HepG2 (cell line): Measurements from ENCODE around the gene ANKRD22. TPM values are rescaled to one million over a fixed set of nuclear protein-coding genes. Genes with fewer than 3 reads are reported as not detected.

ENCODE experiments used
- ATAC-seq: fragments of 200-7000 bp; cut with Tn5 transposase; 3 replicates; pipeline ENCODE4 v1.9.1; 2020; ENCODE audit warnings: mild to moderate bottlenecking, moderate library complexity
- BruUV-seq: library from RNA; stranded (reverse); fragments of 400-500 nt; replicated peaks from 2 replicates; lab custom pipeline; 2021; lab: Mats Ljungman, UMichigan
- CTCF ChIA-PET: fragments of 300-600 bp; formaldehyde crosslinking; extraction: SDS; loops from one replicate; lab custom pipeline; 2021; ENCODE audit warnings: low total read pairs, inconsistent platforms, low intra/inter-chr PET ratio; lab: Yijun Ruan, JAX
- POLR2A ChIA-PET: fragments of 350-600 bp; sonication (Branson Sonifier 250); formaldehyde crosslinking; loops from one replicate; lab custom pipeline; 2020; ENCODE audit warnings: antibody characterized with exemption, inconsistent platforms; lab: Yijun Ruan, JAX
- DNase-seq: peaks from one replicate; pipeline ENCODE4 v3.0.0-alpha.2; 2015; ENCODE audit warnings: low spot score
- FAIRE-seq: peaks from 3 replicates; lab custom pipeline; 2011; peaks lifted over from hg19 to GRCh38; lab: Jason Lieb, UNC
- H2AFZ ChIP-seq: one replicate; pipeline ENCODE4 v1.6.1; 2011; ENCODE audit warnings: low read length, inconsistent platforms
- H3K27ac ChIP-seq: fragments of 300-600 bp; 3 replicates; pipeline ENCODE4 v1.8.0; 2011; ENCODE audit warnings: mixed run types, mild to moderate bottlenecking, mixed read lengths, low read length, inconsistent platforms; ENCODE audit not compliant: insufficient read depth; ENCODE audit errors: extremely low read length
- H3K27me3 ChIP-seq, 2 experiments: fragments of 200-600 bp in 1 of 2; 2 replicates in 1 of 2; 3 replicates in 1 of 2; pipeline versions ENCODE4 v1.6.0 to v1.8.0; 2011; ENCODE audit warnings: low read length in 2 of 2, mild to moderate bottlenecking in 2 of 2, moderate library complexity in 2 of 2, inconsistent platforms in 1 of 2; ENCODE audit not compliant: insufficient read depth in 2 of 2, control insufficient read depth in 1 of 2
- H3K36me3 ChIP-seq, 2 experiments: fragments of 200-600 bp in 1 of 2; replicated peaks in 1 of 2; 2 replicates in 1 of 2; 3 replicates in 1 of 2; pipeline versions ENCODE4 v1.5.1 to v1.8.0; 2011; ENCODE audit warnings: low read length in 2 of 2, inconsistent platforms in 1 of 2; ENCODE audit not compliant: insufficient read depth in 2 of 2, control insufficient read depth in 1 of 2
- H3K4me1 ChIP-seq: 2 replicates; pipeline ENCODE4 v1.5.1; 2012; ENCODE audit warnings: low read length, inconsistent platforms; ENCODE audit not compliant: insufficient read depth
- H3K4me2 ChIP-seq: 2 replicates; pipeline ENCODE4 v1.6.0; 2011; ENCODE audit warnings: low read depth, low read length, inconsistent platforms
- H3K4me3 ChIP-seq, 3 experiments: fragments of 200-600 bp in 1 of 3; sonication (generic), shearing (Covaris generic) in 1 of 3; replicated peaks in 1 of 3; 2 replicates each; pipeline ENCODE4 v1.5.1; 2011 to 2016; ENCODE audit warnings: low read length in 3 of 3, inconsistent platforms in 2 of 3, low read depth in 2 of 3, mild to moderate bottlenecking in 2 of 3, control low read depth in 1 of 3, mixed read lengths in 1 of 3; ENCODE audit not compliant: insufficient read depth in 1 of 3
- H3K79me2 ChIP-seq: one replicate; pipeline ENCODE4 v1.6.1; 2011; ENCODE audit warnings: low read length, inconsistent platforms; ENCODE audit not compliant: insufficient read depth
- H3K9ac ChIP-seq: 2 replicates; pipeline ENCODE4 v1.6.0; 2011; ENCODE audit warnings: mild to moderate bottlenecking, low read depth, low read length, inconsistent platforms; ENCODE audit not compliant: insufficient read depth
- H3K9me3 ChIP-seq: 2 replicates; pipeline ENCODE4 v1.5.1; 2012; ENCODE audit warnings: mild to moderate bottlenecking, low read length
- H4K20me1 ChIP-seq: 2 replicates; pipeline ENCODE4 v1.6.0; 2011; ENCODE audit warnings: inconsistent platforms, mild to moderate bottlenecking, low read length, moderate library complexity; ENCODE audit not compliant: insufficient read depth
- ISX ChIP-seq: sonication (generic); formaldehyde crosslinking; conservative IDR thresholded peaks from 2 replicates; pipeline ENCODE4 v1.5.0; 2020; ENCODE audit warnings: missing genetic modification reagents
- MZF1 ChIP-seq: sonication (generic); formaldehyde crosslinking; IDR thresholded peaks from 2 replicates; pipeline ENCODE4 v1.8.1; 2023; ENCODE audit warnings: mild to moderate bottlenecking, missing genetic modification reagents, borderline replicate concordance
- PTBP1 ChIP-seq: fragments of 200-400 bp; formaldehyde crosslinking; IDR thresholded peaks from 2 replicates; pipeline ENCODE4 v1.6.1; 2018; ENCODE audit warnings: low read length, low read depth; ENCODE audit not compliant: poor library complexity, severe bottlenecking
- ZNF263 ChIP-seq: sonication (generic); formaldehyde crosslinking; IDR thresholded peaks from 2 replicates; pipeline ENCODE4 v1.4.0; 2020; ENCODE audit warnings: missing genetic modification reagents
- ZNF382 ChIP-seq: sonication (generic); formaldehyde crosslinking; IDR thresholded peaks from 2 replicates; pipeline ENCODE4 v1.5.0; 2020; ENCODE audit warnings: missing genetic modification reagents, mild to moderate bottlenecking, borderline replicate concordance
- ZNF552 ChIP-seq: sonication (generic); formaldehyde crosslinking; IDR thresholded peaks from 2 replicates; pipeline ENCODE4 v1.9.0; 2022; ENCODE audit warnings: missing genetic modification reagents, mild to moderate bottlenecking, borderline replicate concordance
- ZNF589 ChIP-seq: sonication (generic); formaldehyde crosslinking; conservative IDR thresholded peaks from 2 replicates; pipeline ENCODE4 v1.8.0; 2022; ENCODE audit warnings: mild to moderate bottlenecking, moderate library complexity, missing genetic modification reagents
- ZNF878 ChIP-seq: sonication (generic); formaldehyde crosslinking; IDR thresholded peaks from 2 replicates; pipeline ENCODE4 v1.8.1; 2023; ENCODE audit warnings: mild to moderate bottlenecking, missing genetic modification reagents, moderate library complexity
- ZSCAN20 ChIP-seq: sonication (generic); formaldehyde crosslinking; IDR thresholded peaks from 2 replicates; pipeline ENCODE4 v1.4.0; 2020; ENCODE audit warnings: missing genetic modification reagents, mild to moderate bottlenecking, borderline replicate concordance
- WGBS: methylation state at CpG from one replicate; pipeline ENCODE4 v1.1.6; 2017; ENCODE audit warnings: low lambda C conversion rate; 5-methylcytosine and 5-hydroxymethylcytosine counted together
- in situ Hi-C: cut with HindIII; loops from 2 replicates; pipeline ENCODE4 v1.10.0; 2017; ENCODE audit warnings: low pct_unique_long_range_greater_than_20kb; ENCODE audit not compliant: extremely low pct_ligation_motif_present
- intact Hi-C: fragments of 100-400 bp; cut with micrococcal nuclease; formaldehyde crosslinking; loops from one replicate; pipeline ENCODE4 v1.10.0; 2022; ENCODE audit not compliant: unreplicated experiment
- polyA plus RNA-seq, 8 experiments: library from polyadenylated mRNA; depleted of rRNA in 3 of 8; stranded (reverse) in 7 of 8; unstranded in 1 of 8; fragments of >200 nt; fragmentation: Illumina TruSeq in 4 of 8; extraction: Trizol in 4 of 8; gene quantifications; 2 replicates each; pipeline versions ENCODE4 v1.2.1 to v1.2.3, GENCODE V29; 2011 to 2016; ENCODE audit warnings: low read depth in 4 of 8, missing spikeins in 1 of 8, mixed read lengths in 1 of 8; ENCODE audit not compliant: insufficient read depth in 1 of 8
- total RNA-seq, 5 experiments: library from RNA; depleted of rRNA; stranded (reverse); fragments of >200 nt; fragmentation: Illumina TruSeq; extraction: Trizol; gene quantifications; 2 replicates each; pipeline ENCODE4 v1.2.3, GENCODE V29; 2016; ENCODE audit warnings: low read depth in 1 of 5
- TF ChIP-seq, protein P1 (sequence below): sonication (generic); formaldehyde crosslinking; IDR thresholded peaks from 2 replicates; pipeline ENCODE4 v1.5.0; 2020; ENCODE audit warnings: mild to moderate bottlenecking, missing genetic modification reagents
- TF ChIP-seq, protein P2 (sequence below): IDR thresholded peaks from 2 replicates; pipeline ENCODE4 v1.6.1; 2016; ENCODE audit warnings: low read depth, control low read depth
- TF ChIP-seq, protein P3 (sequence below): sonication (generic); formaldehyde crosslinking; IDR thresholded peaks from 2 replicates; pipeline ENCODE4 v1.4.0; 2020; ENCODE audit warnings: mild to moderate bottlenecking, missing genetic modification reagents

ANKRD22 gene
- total and polyA plus RNA-seq, 2 of the 13 experiments (the other 11 are each of a cell fraction or from before 2014, with no cell fraction given): not detected

DNA sequence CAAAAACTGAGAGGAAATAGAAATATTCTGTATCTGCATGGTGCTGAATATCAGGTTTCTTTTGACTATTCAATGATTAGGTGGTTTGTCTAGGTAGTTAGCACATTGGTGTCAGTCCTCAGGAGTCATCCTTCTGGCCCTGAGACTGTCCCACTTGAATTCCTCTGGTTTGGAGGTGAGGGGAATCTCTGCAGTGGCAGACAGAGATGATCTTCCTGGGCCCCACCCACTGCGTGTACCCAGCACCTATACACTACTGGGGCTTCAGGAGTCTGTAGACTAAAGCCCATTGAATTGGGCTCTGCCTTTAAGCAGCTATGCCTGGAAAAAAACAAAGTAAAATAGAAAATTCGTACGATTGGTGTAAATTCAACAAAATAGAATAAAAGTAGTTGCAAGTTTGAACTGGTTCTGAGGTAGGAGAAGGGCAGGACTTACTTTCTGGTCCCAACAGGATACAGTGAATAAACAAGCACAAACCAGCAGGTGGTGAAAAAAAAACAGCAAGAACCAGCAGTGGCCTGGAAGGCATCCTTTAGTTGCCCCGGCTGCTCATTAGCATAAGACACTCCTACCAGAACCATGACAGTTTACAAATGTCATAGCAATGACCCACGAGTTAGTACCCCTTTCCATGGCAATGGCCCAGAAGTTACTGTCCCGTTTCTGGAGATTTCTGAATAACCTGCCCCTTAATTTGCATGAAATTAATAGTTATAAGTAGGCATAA, 47.4 kb downstream of the ANKRD22 start (continued):
- TF ChIP-seq, protein P1, sequence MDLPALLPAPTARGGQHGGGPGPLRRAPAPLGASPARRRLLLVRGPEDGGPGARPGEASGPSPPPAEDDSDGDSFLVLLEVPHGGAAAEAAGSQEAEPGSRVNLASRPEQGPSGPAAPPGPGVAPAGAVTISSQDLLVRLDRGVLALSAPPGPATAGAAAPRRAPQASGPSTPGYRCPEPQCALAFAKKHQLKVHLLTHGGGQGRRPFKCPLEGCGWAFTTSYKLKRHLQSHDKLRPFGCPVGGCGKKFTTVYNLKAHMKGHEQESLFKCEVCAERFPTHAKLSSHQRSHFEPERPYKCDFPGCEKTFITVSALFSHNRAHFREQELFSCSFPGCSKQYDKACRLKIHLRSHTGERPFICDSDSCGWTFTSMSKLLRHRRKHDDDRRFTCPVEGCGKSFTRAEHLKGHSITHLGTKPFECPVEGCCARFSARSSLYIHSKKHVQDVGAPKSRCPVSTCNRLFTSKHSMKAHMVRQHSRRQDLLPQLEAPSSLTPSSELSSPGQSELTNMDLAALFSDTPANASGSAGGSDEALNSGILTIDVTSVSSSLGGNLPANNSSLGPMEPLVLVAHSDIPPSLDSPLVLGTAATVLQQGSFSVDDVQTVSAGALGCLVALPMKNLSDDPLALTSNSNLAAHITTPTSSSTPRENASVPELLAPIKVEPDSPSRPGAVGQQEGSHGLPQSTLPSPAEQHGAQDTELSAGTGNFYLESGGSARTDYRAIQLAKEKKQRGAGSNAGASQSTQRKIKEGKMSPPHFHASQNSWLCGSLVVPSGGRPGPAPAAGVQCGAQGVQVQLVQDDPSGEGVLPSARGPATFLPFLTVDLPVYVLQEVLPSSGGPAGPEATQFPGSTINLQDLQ (CRISPR knock-in tag): no peak
- TF ChIP-seq MZF1 (CRISPR knock-in tag) (no peak), ZNF552 (CRISPR knock-in tag) (no peak)
- TF ChIP-seq, all 625 proteins: peak for 0

DNA sequence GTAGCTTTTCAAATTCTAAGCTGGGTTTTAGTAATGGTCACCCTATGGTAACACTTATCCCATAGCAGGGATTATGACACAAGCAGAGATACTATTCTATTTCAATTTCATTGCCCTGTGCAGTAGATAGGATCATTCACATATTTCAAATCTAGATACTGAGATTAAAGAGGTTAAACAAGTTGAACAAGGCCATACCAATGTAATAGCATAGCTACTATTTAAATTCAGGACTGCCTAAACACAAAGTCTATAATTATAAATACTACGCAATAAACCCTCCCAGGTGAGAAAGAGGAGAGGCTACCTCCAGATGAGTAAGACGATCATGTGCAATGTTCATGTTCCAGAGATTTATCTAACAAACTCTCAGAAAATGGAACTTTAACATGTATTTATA, 48.0 kb downstream of the ANKRD22 start:
- H3K9ac ChIP-seq: no peak overlapping the region
- H2AFZ ChIP-seq: no peak overlapping the region
- no peaks in the 10 kb centered on the region for H4K20me1 ChIP-seq
- no peaks in the 10 kb centered on the region for H3K9me3 ChIP-seq
- TF ChIP-seq ZNF263 (CRISPR knock-in tag) (no peak), PTBP1 (no peak), ZNF382 (CRISPR knock-in tag) (no peak), ISX (CRISPR knock-in tag) (no peak), ZNF878 (CRISPR knock-in tag) (no peak), ZNF589 (CRISPR knock-in tag) (no peak), ZSCAN20 (CRISPR knock-in tag) (no peak)
- TF ChIP-seq, protein P2, sequence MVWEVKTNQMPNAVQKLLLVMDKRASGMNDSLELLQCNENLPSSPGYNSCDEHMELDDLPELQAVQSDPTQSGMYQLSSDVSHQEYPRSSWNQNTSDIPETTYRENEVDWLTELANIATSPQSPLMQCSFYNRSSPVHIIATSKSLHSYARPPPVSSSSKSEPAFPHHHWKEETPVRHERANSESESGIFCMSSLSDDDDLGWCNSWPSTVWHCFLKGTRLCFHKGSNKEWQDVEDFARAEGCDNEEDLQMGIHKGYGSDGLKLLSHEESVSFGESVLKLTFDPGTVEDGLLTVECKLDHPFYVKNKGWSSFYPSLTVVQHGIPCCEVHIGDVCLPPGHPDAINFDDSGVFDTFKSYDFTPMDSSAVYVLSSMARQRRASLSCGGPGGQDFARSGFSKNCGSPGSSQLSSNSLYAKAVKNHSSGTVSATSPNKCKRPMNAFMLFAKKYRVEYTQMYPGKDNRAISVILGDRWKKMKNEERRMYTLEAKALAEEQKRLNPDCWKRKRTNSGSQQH: no peak
- TF ChIP-seq, protein P3, sequence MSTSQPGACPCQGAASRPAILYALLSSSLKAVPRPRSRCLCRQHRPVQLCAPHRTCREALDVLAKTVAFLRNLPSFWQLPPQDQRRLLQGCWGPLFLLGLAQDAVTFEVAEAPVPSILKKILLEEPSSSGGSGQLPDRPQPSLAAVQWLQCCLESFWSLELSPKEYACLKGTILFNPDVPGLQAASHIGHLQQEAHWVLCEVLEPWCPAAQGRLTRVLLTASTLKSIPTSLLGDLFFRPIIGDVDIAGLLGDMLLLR (CRISPR knock-in tag): no peak
- ATAC-seq (no peak), FAIRE-seq (no peak), DNase-seq (no peak)
- no TSS peak for BruUV-seq
- no peak overlapping the region for H3K27ac ChIP-seq
- no peaks in the 10 kb centered on the region for H3K36me3 ChIP-seq
- 28% methylated on average over 2 of the region's 2 CpGs for WGBS
- intact Hi-C loops: no loop called here
- ChIA-PET POLR2A (no interaction called here), CTCF (no interaction called here)
- no peaks in the 10 kb centered on the region; a peak in 1 of 5 replicates for H3K27me3 ChIP-seq
- H3K79me2 ChIP-seq: no peaks in the 10 kb centered on the region
- H3K4me3 ChIP-seq: no peak overlapping the region
- no peaks in the 10 kb centered on the region for H3K4me1 ChIP-seq
- in situ Hi-C loops: no loop called here
- no peak overlapping the region for H3K4me2 ChIP-seq
